WTC11 (cell line): ENCODE results near the gene NTSR1. TPM values are rescaled to one million over a fixed set of nuclear protein-coding genes. Genes with fewer than 3 reads are reported as not detected.

Experiments used
- ATAC-seq: fragments of 200-7000 bp; cut with Tn5 transposase; 2 replicates; pipeline ENCODE4 v1.10.0; 2021; ENCODE audit warnings: mild to moderate bottlenecking, moderate library complexity
- CTCF ChIA-PET: fragments of 300-600 bp; sonication (Branson Sonifier 250); formaldehyde crosslinking; loops from one replicate; lab custom pipeline; 2021; ENCODE audit warnings: antibody characterized with exemption; lab: Charles Lee
- POLR2A ChIA-PET: fragments of 350-600 bp; sonication (Branson Sonifier 250); formaldehyde crosslinking; loops from one replicate; lab custom pipeline; 2021; ENCODE audit warnings: antibody characterized with exemption; lab: Charles Lee
- DNase-seq: peaks from one replicate; pipeline ENCODE4 v3.0.0; 2021; ENCODE audit warnings: low spot score
- H3K27ac Mint-ChIP-seq: 2 replicates; pipeline ENCODE4 v1.8.0; 2021; ENCODE audit warnings: mixed read lengths
- H3K27me3 Mint-ChIP-seq: 2 replicates; pipeline ENCODE4 v1.8.0; 2021; ENCODE audit warnings: low read depth, mild to moderate bottlenecking, moderate library complexity, mixed read lengths
- H3K36me3 Mint-ChIP-seq: 2 replicates; pipeline ENCODE4 v1.8.0; 2021; ENCODE audit warnings: mixed read lengths
- H3K4me1 Mint-ChIP-seq: 2 replicates; pipeline ENCODE4 v1.8.0; 2022; ENCODE audit warnings: mixed read lengths
- H3K4me3 Mint-ChIP-seq: 2 replicates; pipeline ENCODE4 v1.8.0; 2021; ENCODE audit warnings: mild to moderate bottlenecking, moderate library complexity, mixed read lengths
- H3K9me3 Mint-ChIP-seq: 2 replicates; pipeline ENCODE4 v1.8.0; 2021; ENCODE audit warnings: mixed read lengths
- CREB1 ChIP-seq: sonication (generic); formaldehyde crosslinking; IDR thresholded peaks from 2 replicates; pipeline ENCODE4 v1.8.0; 2023; ENCODE audit warnings: mild to moderate bottlenecking, missing genetic modification reagents
- ELF4 ChIP-seq: sonication (generic); formaldehyde crosslinking; IDR thresholded peaks from 2 replicates; pipeline ENCODE4 v1.8.1; 2022; ENCODE audit warnings: low read depth, mild to moderate bottlenecking, moderate library complexity, missing genetic modification reagents
- EMX1 ChIP-seq: fragments of 250-450 bp; sonication (Bioruptor Pico); IDR thresholded peaks from 2 replicates; pipeline ENCODE4 v1.8.0; 2021; ENCODE audit warnings: mild to moderate bottlenecking
- FOXP1 ChIP-seq: sonication (generic); formaldehyde crosslinking; IDR thresholded peaks from 2 replicates; pipeline ENCODE4 v1.8.0; 2022; ENCODE audit warnings: missing genetic modification reagents, mild to moderate bottlenecking, moderate library complexity, borderline replicate concordance
- GRHL2 ChIP-seq: fragments of 250-450 bp; sonication (Bioruptor Pico); IDR thresholded peaks from 2 replicates; pipeline ENCODE4 v1.8.0; 2022; ENCODE audit warnings: mild to moderate bottlenecking, moderate library complexity; ENCODE audit not compliant: insufficient replicate concordance, severe bottlenecking
- GTF2I ChIP-seq: fragments of 250-450 bp; sonication (Bioruptor Pico); conservative IDR thresholded peaks from 2 replicates; pipeline ENCODE4 v1.4.0; 2021; ENCODE audit warnings: mild to moderate bottlenecking
- JUN ChIP-seq: sonication (generic); formaldehyde crosslinking; IDR thresholded peaks from 2 replicates; pipeline ENCODE4 v1.8.0; 2023; ENCODE audit warnings: mild to moderate bottlenecking, missing genetic modification reagents
- MXD4 ChIP-seq: fragments of 250-450 bp; sonication (Bioruptor Pico); IDR thresholded peaks from 2 replicates; pipeline ENCODE4 v1.8.0; 2021; ENCODE audit warnings: mild to moderate bottlenecking, moderate library complexity, borderline replicate concordance
- NFYB ChIP-seq: sonication (generic); formaldehyde crosslinking; conservative IDR thresholded peaks from 2 replicates; pipeline ENCODE4 v1.8.0; 2022; ENCODE audit warnings: low read depth, missing genetic modification reagents
- SMAD4 ChIP-seq: sonication (generic); formaldehyde crosslinking; IDR thresholded peaks from 2 replicates; pipeline ENCODE4 v1.8.0; 2022; ENCODE audit warnings: mild to moderate bottlenecking, missing genetic modification reagents
- TP53 ChIP-seq: sonication (generic); formaldehyde crosslinking; IDR thresholded peaks from 2 replicates; pipeline ENCODE4 v1.8.1; 2023; ENCODE audit warnings: mild to moderate bottlenecking, missing genetic modification reagents
- ZNF232 ChIP-seq: sonication (generic); formaldehyde crosslinking; IDR thresholded peaks from 2 replicates; pipeline ENCODE4 v1.8.0; 2022; ENCODE audit warnings: mild to moderate bottlenecking, missing genetic modification reagents
- ZNF396 ChIP-seq: fragments of 250-450 bp; sonication (Bioruptor Pico); IDR thresholded peaks from 2 replicates; pipeline ENCODE4 v1.8.0; 2021; ENCODE audit warnings: mild to moderate bottlenecking, moderate library complexity, borderline replicate concordance
- total RNA-seq: library from RNA; stranded (reverse); gene quantifications from 3 replicates; pipeline ENCODE4 v1.2.3, GENCODE V29; 2021
- TF ChIP-seq, protein P1 (sequence below): sonication (generic); formaldehyde crosslinking; IDR thresholded peaks from 2 replicates; pipeline ENCODE4 v1.8.1; 2023; ENCODE audit warnings: mild to moderate bottlenecking, missing genetic modification reagents
- TF ChIP-seq, protein P2 (sequence below): fragments of 250-450 bp; sonication (Bioruptor Pico); conservative IDR thresholded peaks from 2 replicates; pipeline ENCODE4 v1.9.0; 2021; ENCODE audit warnings: mild to moderate bottlenecking
- TF ChIP-seq, protein P3 (sequence below): sonication (generic); formaldehyde crosslinking; IDR thresholded peaks from 2 replicates; pipeline ENCODE4 v1.8.0; 2022; ENCODE audit warnings: mild to moderate bottlenecking, missing genetic modification reagents
- TF ChIP-seq, protein P4 (sequence below): sonication (generic); formaldehyde crosslinking; IDR thresholded peaks from 2 replicates; pipeline ENCODE4 v1.8.0; 2023; ENCODE audit warnings: missing genetic modification reagents, mild to moderate bottlenecking, borderline replicate concordance
- TF ChIP-seq, protein P5 (sequence below): sonication (generic); formaldehyde crosslinking; IDR thresholded peaks from 2 replicates; pipeline ENCODE4 v1.8.0; 2023; ENCODE audit warnings: mild to moderate bottlenecking, missing genetic modification reagents

The NTSR1 gene
- total RNA-seq, 1 experiment from 2014 or later: 0.63 TPM

DNA sequence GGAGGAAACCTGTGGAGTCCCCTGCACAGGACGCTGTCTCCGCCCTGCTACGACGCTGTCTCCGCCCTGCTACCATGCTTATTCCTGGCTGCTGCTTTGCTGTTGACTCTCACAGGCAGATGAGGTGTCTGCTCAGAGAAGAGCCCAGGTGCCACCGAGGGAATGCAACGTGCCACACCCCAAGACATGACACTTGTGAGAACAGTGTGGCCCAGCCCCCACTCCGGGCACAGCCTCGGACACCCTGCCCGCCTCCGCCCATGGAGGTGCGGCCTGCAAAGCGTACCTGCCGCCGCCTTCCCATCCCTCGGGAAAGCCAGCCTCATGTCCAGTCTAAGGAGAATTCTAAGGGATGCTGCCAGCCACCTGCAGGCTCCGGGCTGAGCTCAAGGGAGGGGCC lies 72.1 kb downstream of the NTSR1 start:
- Mint-ChIP-seq H3K27ac (no peak overlapping the region), H3K9me3 (no peaks in the 10 kb centered on the region), H3K27me3 (no peaks in the 10 kb centered on the region), H3K4me1 (peaks cover 11% of the 10 kb centered on the region), H3K36me3 (no peaks in the 10 kb centered on the region), H3K4me3 (no peak overlapping the region)
- no peak for ATAC-seq
- POLR2A ChIA-PET: no interaction called here
- TF ChIP-seq, protein P1, sequence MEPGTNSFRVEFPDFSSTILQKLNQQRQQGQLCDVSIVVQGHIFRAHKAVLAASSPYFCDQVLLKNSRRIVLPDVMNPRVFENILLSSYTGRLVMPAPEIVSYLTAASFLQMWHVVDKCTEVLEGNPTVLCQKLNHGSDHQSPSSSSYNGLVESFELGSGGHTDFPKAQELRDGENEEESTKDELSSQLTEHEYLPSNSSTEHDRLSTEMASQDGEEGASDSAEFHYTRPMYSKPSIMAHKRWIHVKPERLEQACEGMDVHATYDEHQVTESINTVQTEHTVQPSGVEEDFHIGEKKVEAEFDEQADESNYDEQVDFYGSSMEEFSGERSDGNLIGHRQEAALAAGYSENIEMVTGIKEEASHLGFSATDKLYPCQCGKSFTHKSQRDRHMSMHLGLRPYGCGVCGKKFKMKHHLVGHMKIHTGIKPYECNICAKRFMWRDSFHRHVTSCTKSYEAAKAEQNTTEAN (CRISPR knock-in tag): no peak
- TF ChIP-seq ELF4 (CRISPR knock-in tag) (no peak), ZNF396 (CRISPR knock-in tag) (no peak), GRHL2 (no peak), GTF2I (CRISPR knock-in tag) (no peak), SMAD4 (CRISPR knock-in tag) (no peak), CREB1 (CRISPR knock-in tag) (no peak)
- CTCF ChIA-PET: interaction anchor here (1.0 to 2.2 kb wide), 2 partner anchors 13 to 72 kb away, joined by 3 to 20 read pairs; partner anchors contain the start of gene NTSR1
- no peak for DNase-seq

- TF ChIP-seq NFYB (CRISPR knock-in tag) (peak; percentile 36; the same call in 1 of the 2 replicates), FOXP1 (CRISPR knock-in tag) (no peak)
- ChIA-PET CTCF (interaction anchor here (0.6 to 2.5 kb wide), 17 partner anchors 9 to 282 kb away, joined by 3 to 28 read pairs (median 5); partner anchors contain the start of genes COL9A3, MRGBP and NTSR1), POLR2A (no interaction called here)
- Mint-ChIP-seq H3K36me3 (no peaks in the 10 kb centered on the region), H3K4me3 (no peak overlapping the region), H3K27ac (no peak overlapping the region; the same call in 1 of the 2 replicates), H3K27me3 (no peaks in the 10 kb centered on the region), H3K4me1 (peaks cover 4% of the 10 kb centered on the region), H3K9me3 (no peaks in the 10 kb centered on the region)
- ATAC-seq (peak; percentile 37), DNase-seq (peak; percentile 55)
Observed at GRCh38 chr20:62782149-62782892, 73.7 kb downstream of the NTSR1 start.

DNA sequence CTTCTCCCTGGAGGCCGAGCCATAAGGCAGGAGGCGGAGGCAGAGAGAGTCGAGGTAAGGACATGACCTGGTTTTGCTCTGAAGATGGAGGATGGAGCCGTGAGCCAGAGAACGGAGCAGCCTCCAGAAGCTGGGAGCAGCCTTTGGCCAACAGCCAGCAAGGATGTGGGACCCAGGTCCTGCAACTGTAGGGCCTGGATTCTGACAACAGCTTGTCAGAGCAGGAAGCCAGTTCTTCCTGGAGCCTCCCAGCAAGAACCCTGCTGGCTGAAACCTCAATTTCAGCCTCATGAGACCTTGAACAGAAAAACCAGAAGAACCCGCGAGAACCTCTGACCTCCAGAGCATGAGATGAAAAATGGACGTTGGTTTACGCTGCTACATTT lies 74.2 kb downstream of the NTSR1 start:
- Mint-ChIP-seq H3K27me3 (no peaks in the 10 kb centered on the region; the same call in 1 of the 2 replicates), H3K9me3 (no peaks in the 10 kb centered on the region), H3K36me3 (no peaks in the 10 kb centered on the region), H3K4me1 (peaks cover 4% of the 10 kb centered on the region), H3K27ac (no peak overlapping the region), H3K4me3 (no peak overlapping the region)
- DNase-seq (no peak), ATAC-seq (no peak)
- ChIA-PET POLR2A (no interaction called here), CTCF (interaction anchor here (1.0 to 2.5 kb wide), 15 partner anchors 8 to 283 kb away, joined by 3 to 28 read pairs (median 4); partner anchors contain the start of genes COL9A3 and NTSR1)
- TF ChIP-seq, protein P2, sequence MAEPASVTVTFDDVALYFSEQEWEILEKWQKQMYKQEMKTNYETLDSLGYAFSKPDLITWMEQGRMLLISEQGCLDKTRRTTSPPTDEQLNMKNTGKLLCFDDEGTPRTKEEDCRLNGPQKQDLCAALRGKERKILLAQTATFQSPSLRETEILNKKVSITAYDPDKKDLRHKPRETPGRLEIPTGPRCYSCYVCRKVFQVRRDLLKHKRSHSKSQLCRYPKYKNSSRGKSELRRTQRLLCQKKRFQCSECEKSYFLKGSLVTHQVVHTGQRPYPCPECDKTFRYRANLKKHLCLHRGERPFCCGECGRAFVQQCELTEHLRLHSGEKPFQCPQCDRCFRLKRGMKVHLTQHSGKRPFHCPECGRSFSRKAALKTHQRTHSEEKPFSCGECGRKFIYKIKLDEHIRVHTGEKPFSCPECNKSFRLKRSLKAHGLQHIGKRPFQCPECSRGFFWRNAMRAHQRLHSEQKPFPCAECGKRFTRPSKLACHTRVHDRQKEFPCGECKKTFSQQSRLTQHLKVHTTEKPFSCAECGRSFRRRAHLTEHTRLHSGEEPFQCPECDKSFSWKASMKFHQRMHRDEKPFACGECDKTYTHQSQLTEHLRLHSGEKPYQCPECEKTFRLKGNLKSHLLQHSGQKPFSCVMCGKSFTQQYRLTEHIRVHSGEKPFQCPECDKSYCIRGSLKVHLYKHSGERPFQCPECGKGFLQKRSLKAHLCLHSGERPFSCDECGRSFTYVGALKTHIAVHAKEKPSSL (CRISPR knock-in tag): no peak
- TF ChIP-seq ZNF232 (CRISPR knock-in tag) (no peak), EMX1 (CRISPR knock-in tag) (no peak), TP53 (no peak), NFYB (CRISPR knock-in tag) (no peak), FOXP1 (CRISPR knock-in tag) (no peak), MXD4 (CRISPR knock-in tag) (no peak), ELF4 (CRISPR knock-in tag) (no peak), JUN (CRISPR knock-in tag) (no peak)
- TF ChIP-seq, protein P3, sequence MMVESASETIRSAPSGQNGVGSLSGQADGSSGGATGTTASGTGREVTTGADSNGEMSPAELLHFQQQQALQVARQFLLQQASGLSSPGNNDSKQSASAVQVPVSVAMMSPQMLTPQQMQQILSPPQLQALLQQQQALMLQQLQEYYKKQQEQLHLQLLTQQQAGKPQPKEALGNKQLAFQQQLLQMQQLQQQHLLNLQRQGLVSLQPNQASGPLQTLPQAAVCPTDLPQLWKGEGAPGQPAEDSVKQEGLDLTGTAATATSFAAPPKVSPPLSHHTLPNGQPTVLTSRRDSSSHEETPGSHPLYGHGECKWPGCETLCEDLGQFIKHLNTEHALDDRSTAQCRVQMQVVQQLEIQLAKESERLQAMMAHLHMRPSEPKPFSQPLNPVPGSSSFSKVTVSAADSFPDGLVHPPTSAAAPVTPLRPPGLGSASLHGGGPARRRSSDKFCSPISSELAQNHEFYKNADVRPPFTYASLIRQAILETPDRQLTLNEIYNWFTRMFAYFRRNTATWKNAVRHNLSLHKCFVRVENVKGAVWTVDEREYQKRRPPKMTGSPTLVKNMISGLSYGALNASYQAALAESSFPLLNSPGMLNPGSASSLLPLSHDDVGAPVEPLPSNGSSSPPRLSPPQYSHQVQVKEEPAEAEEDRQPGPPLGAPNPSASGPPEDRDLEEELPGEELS: no peak
- TF ChIP-seq, protein P4, sequence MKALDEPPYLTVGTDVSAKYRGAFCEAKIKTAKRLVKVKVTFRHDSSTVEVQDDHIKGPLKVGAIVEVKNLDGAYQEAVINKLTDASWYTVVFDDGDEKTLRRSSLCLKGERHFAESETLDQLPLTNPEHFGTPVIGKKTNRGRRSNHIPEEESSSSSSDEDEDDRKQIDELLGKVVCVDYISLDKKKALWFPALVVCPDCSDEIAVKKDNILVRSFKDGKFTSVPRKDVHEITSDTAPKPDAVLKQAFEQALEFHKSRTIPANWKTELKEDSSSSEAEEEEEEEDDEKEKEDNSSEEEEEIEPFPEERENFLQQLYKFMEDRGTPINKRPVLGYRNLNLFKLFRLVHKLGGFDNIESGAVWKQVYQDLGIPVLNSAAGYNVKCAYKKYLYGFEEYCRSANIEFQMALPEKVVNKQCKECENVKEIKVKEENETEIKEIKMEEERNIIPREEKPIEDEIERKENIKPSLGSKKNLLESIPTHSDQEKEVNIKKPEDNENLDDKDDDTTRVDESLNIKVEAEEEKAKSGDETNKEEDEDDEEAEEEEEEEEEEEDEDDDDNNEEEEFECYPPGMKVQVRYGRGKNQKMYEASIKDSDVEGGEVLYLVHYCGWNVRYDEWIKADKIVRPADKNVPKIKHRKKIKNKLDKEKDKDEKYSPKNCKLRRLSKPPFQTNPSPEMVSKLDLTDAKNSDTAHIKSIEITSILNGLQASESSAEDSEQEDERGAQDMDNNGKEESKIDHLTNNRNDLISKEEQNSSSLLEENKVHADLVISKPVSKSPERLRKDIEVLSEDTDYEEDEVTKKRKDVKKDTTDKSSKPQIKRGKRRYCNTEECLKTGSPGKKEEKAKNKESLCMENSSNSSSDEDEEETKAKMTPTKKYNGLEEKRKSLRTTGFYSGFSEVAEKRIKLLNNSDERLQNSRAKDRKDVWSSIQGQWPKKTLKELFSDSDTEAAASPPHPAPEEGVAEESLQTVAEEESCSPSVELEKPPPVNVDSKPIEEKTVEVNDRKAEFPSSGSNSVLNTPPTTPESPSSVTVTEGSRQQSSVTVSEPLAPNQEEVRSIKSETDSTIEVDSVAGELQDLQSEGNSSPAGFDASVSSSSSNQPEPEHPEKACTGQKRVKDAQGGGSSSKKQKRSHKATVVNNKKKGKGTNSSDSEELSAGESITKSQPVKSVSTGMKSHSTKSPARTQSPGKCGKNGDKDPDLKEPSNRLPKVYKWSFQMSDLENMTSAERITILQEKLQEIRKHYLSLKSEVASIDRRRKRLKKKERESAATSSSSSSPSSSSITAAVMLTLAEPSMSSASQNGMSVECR (CRISPR knock-in tag): no peak
- TF ChIP-seq, protein P5, sequence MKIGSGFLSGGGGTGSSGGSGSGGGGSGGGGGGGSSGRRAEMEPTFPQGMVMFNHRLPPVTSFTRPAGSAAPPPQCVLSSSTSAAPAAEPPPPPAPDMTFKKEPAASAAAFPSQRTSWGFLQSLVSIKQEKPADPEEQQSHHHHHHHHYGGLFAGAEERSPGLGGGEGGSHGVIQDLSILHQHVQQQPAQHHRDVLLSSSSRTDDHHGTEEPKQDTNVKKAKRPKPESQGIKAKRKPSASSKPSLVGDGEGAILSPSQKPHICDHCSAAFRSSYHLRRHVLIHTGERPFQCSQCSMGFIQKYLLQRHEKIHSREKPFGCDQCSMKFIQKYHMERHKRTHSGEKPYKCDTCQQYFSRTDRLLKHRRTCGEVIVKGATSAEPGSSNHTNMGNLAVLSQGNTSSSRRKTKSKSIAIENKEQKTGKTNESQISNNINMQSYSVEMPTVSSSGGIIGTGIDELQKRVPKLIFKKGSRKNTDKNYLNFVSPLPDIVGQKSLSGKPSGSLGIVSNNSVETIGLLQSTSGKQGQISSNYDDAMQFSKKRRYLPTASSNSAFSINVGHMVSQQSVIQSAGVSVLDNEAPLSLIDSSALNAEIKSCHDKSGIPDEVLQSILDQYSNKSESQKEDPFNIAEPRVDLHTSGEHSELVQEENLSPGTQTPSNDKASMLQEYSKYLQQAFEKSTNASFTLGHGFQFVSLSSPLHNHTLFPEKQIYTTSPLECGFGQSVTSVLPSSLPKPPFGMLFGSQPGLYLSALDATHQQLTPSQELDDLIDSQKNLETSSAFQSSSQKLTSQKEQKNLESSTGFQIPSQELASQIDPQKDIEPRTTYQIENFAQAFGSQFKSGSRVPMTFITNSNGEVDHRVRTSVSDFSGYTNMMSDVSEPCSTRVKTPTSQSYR (CRISPR knock-in tag): no peak
